HEK293 (cell line): ENCODE results near the gene FAM120A.

Source experiments
- CTCF ChIA-PET: fragments of 350-600 bp; formaldehyde crosslinking; extraction: SDS; loops from one replicate; lab custom pipeline; 2021; ENCODE audit warnings: antibody characterized with exemption; lab: Yijun Ruan, JAX
- POLR2A ChIA-PET: fragments of 300-600 bp; formaldehyde crosslinking; extraction: SDS; loops from one replicate; lab custom pipeline; 2020; ENCODE audit warnings: antibody characterized with exemption, inconsistent platforms; lab: Yijun Ruan, JAX
- H3K27ac ChIP-seq: fragments of 200-500 bp; sonication (Bioruptor generic); 2 replicates; pipeline ENCODE4 v1.5.1; 2014; ENCODE audit warnings: low read depth, low read length, control low read depth, inconsistent platforms; ENCODE audit errors: extremely low read depth
- H3K36me3 ChIP-seq, 2 experiments: fragments of 200-500 bp in 1 of 2; sonication (Bioruptor generic) in 1 of 2; 1 replicate in 1 of 2; 2 replicates in 1 of 2; pipeline ENCODE4 v1.5.1; 2014 to 2017; ENCODE audit warnings: inconsistent platforms in 2 of 2, low read length in 2 of 2; ENCODE audit not compliant: control insufficient read depth in 2 of 2, insufficient read depth in 1 of 2
- H3K4me1 ChIP-seq: fragments of 200-500 bp; sonication (Bioruptor generic); 2 replicates; pipeline ENCODE4 v1.5.1; 2014; ENCODE audit warnings: mild to moderate bottlenecking, low read length, inconsistent platforms; ENCODE audit not compliant: control insufficient read depth, insufficient read depth
- H3K4me3 ChIP-seq: 2 replicates; pipeline ENCODE4 v1.5.1; 2011; ENCODE audit warnings: low read depth, mild to moderate bottlenecking, control low read depth, low read length, moderate library complexity
- H3K9me3 ChIP-seq: fragments of 200-500 bp; sonication (Bioruptor generic); 2 replicates; pipeline ENCODE4 v1.5.1; 2014; ENCODE audit warnings: low read depth, low read length, inconsistent platforms; ENCODE audit not compliant: control insufficient read depth, insufficient read depth
- GLIS2 ChIP-seq: fragments of 450-650 bp; formaldehyde crosslinking; IDR thresholded peaks from 2 replicates; pipeline ENCODE4 v1.5.1; 2016; ENCODE audit warnings: missing biosample characterization, missing genetic modification characterization
- HIC1 ChIP-seq: fragments of 450-650 bp; formaldehyde crosslinking; IDR thresholded peaks from 2 replicates; pipeline ENCODE4 v1.5.1; 2016; ENCODE audit warnings: missing biosample characterization, missing genetic modification characterization
- HOXA7 ChIP-seq: sonication (generic); formaldehyde crosslinking; IDR thresholded peaks from 2 replicates; pipeline ENCODE4 v1.8.1; 2022; ENCODE audit warnings: missing genetic modification reagents, borderline replicate concordance
- OSR2 ChIP-seq: fragments of 450-650 bp; formaldehyde crosslinking; IDR thresholded peaks from 2 replicates; pipeline ENCODE4 v1.5.1; 2016; ENCODE audit warnings: missing biosample characterization, missing genetic modification characterization
- OVOL3 ChIP-seq: fragments of 450-650 bp; formaldehyde crosslinking; IDR thresholded peaks from 2 replicates; pipeline ENCODE4 v1.5.1; 2016; ENCODE audit warnings: missing biosample characterization, missing genetic modification characterization
- SETDB1 ChIP-seq: IDR thresholded peaks from one replicate; pipeline ENCODE4 v1.6.1; 2017; ENCODE audit warnings: mild to moderate bottlenecking, low read length, moderate library complexity, mixed read lengths; ENCODE audit not compliant: insufficient read length
- ZBTB17 ChIP-seq: fragments of 450-650 bp; formaldehyde crosslinking; IDR thresholded peaks from 2 replicates; pipeline ENCODE4 v1.5.1; 2016; ENCODE audit warnings: missing biosample characterization, missing genetic modification characterization
- ZBTB26 ChIP-seq: fragments of 450-650 bp; formaldehyde crosslinking; optimal IDR thresholded peaks from 2 replicates; pipeline ENCODE3; 2016; ENCODE audit warnings: missing biosample characterization, mild to moderate bottlenecking, missing genetic modification characterization
- ZBTB49 ChIP-seq: fragments of 450-650 bp; formaldehyde crosslinking; IDR thresholded peaks from 2 replicates; pipeline ENCODE4 v1.5.1; 2016; ENCODE audit warnings: missing biosample characterization, missing genetic modification characterization, low read depth
- ZEB2 ChIP-seq: fragments of 450-650 bp; formaldehyde crosslinking; IDR thresholded peaks from 2 replicates; pipeline ENCODE4 v1.5.1; 2016; ENCODE audit warnings: missing biosample characterization, missing genetic modification characterization
- ZFHX2 ChIP-seq: fragments of 450-650 bp; formaldehyde crosslinking; conservative IDR thresholded peaks from 2 replicates; pipeline ENCODE4 v1.5.1; 2016; ENCODE audit warnings: missing biosample characterization, missing genetic modification characterization
- ZFP3 ChIP-seq: fragments of 450-650 bp; formaldehyde crosslinking; IDR thresholded peaks from 2 replicates; pipeline ENCODE4 v1.5.1; 2016; ENCODE audit warnings: low read depth, missing biosample characterization, missing genetic modification characterization
- ZNF362 ChIP-seq: fragments of 450-650 bp; formaldehyde crosslinking; IDR thresholded peaks from 2 replicates; pipeline ENCODE4 v1.5.1; 2016; ENCODE audit warnings: missing biosample characterization, missing genetic modification characterization
- ZNF404 ChIP-seq: fragments of 450-650 bp; formaldehyde crosslinking; IDR thresholded peaks from 2 replicates; pipeline ENCODE4 v1.5.1; 2017; ENCODE audit warnings: missing biosample characterization, missing genetic modification characterization
- ZNF48 ChIP-seq: fragments of 450-650 bp; formaldehyde crosslinking; IDR thresholded peaks from 2 replicates; pipeline ENCODE4 v1.5.1; 2016; ENCODE audit warnings: missing biosample characterization, missing genetic modification characterization
- ZNF501 ChIP-seq: fragments of 450-650 bp; formaldehyde crosslinking; IDR thresholded peaks from 2 replicates; pipeline ENCODE4 v1.5.1; 2016; ENCODE audit warnings: missing biosample characterization, missing genetic modification characterization
- ZNF510 ChIP-seq: fragments of 450-650 bp; formaldehyde crosslinking; IDR thresholded peaks from 2 replicates; pipeline ENCODE4 v1.5.1; 2018; ENCODE audit warnings: mild to moderate bottlenecking, missing genetic modification characterization, missing biosample characterization; ENCODE audit not compliant: insufficient replicate concordance
- ZNF560 ChIP-seq: fragments of 450-650 bp; formaldehyde crosslinking; IDR thresholded peaks from 2 replicates; pipeline ENCODE4 v1.5.1; 2017; ENCODE audit warnings: missing biosample characterization, missing genetic modification characterization, borderline replicate concordance
- ZNF596 ChIP-seq: fragments of 450-650 bp; IDR thresholded peaks from 2 replicates; pipeline ENCODE4 v1.5.0; 2018; ENCODE audit warnings: missing biosample characterization, mild to moderate bottlenecking, missing genetic modification characterization, moderate library complexity
- ZNF600 ChIP-seq: fragments of 450-650 bp; formaldehyde crosslinking; IDR thresholded peaks from 2 replicates; pipeline ENCODE4 v1.5.1; 2016; ENCODE audit warnings: missing biosample characterization, missing genetic modification characterization
- ZNF654 ChIP-seq: fragments of 450-650 bp; formaldehyde crosslinking; IDR thresholded peaks from 2 replicates; pipeline ENCODE4 v1.5.1; 2016; ENCODE audit warnings: low read depth, missing biosample characterization, missing genetic modification characterization
- ZNF670 ChIP-seq: fragments of 450-650 bp; formaldehyde crosslinking; IDR thresholded peaks from 2 replicates; pipeline ENCODE4 v1.5.1; 2016; ENCODE audit warnings: missing biosample characterization, missing genetic modification characterization, low read depth
- ZNF776 ChIP-seq: fragments of 450-650 bp; formaldehyde crosslinking; IDR thresholded peaks from 2 replicates; pipeline ENCODE4 v1.5.0; 2017; ENCODE audit warnings: missing biosample characterization, missing genetic modification characterization, borderline replicate concordance
- ZNF785 ChIP-seq: fragments of 450-650 bp; formaldehyde crosslinking; IDR thresholded peaks from 2 replicates; pipeline ENCODE4 v1.5.1; 2016; ENCODE audit warnings: missing biosample characterization, missing genetic modification characterization
- ZNF830 ChIP-seq: fragments of 450-650 bp; IDR thresholded peaks from 2 replicates; pipeline ENCODE4 v1.5.0; 2018; ENCODE audit warnings: missing biosample characterization, missing genetic modification characterization, low read depth, mild to moderate bottlenecking, moderate library complexity
- ZSCAN30 ChIP-seq: fragments of 450-650 bp; IDR thresholded peaks from 2 replicates; pipeline ENCODE4 v1.5.1; 2018; ENCODE audit warnings: missing biosample characterization, mild to moderate bottlenecking, missing genetic modification characterization, moderate library complexity
- ZXDB ChIP-seq: fragments of 450-650 bp; formaldehyde crosslinking; IDR thresholded peaks from 2 replicates; pipeline ENCODE4 v1.5.1; 2016; ENCODE audit warnings: missing biosample characterization, missing genetic modification characterization

Gene FAM120A

DNA sequence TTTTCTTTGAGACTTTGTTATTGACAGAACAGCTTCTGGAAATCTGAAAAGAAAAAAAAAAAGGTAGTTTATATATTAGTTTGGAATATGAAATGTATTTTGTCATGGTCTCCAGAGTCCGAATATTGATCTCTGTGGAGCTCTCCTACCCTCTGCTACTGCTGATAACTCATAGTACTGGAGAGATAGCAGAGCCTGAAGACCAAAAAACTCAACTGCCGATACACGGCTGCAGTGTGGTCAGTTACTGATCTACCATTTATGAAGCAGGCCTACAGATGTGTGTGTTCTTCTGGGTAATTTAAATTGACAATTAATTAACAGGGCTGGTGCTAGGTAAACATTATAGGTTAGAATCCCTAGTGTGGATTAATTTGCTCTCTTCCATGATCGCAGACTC, 3.8 kb upstream of the FAM120A start:
- POLR2A ChIA-PET, result interaction anchor here (1.5 kb wide), 1 partner anchor 11 kb away, joined by 3 read pairs; no protein-coding TSS in a partner anchor
- TF ChIP-seq ZNF404 (no peak), ZNF596 (tag by site-specific recombination) (no peak), HOXA7 (CRISPR knock-in tag) (no peak), ZNF560 (tag by site-specific recombination) (no peak), ZNF654 (tag by site-specific recombination) (no peak), ZSCAN30 (tag by site-specific recombination) (no peak)
- no peak overlapping the region for H3K27ac ChIP-seq
- H3K36me3 ChIP-seq, result peaks cover 15 to 45% of the 10 kb centered on the region in 2 experiments; a peak in 2 of 3 replicates
- H3K4me1 ChIP-seq, result no peaks in the 10 kb centered on the region
- H3K4me3 ChIP-seq, result no peak overlapping the region
- CTCF ChIA-PET, result interaction anchor here (0.6 kb wide), 3 partner anchors 32 to 162 kb away, joined by 3 to 6 read pairs (median 5); no protein-coding TSS in a partner anchor
- H3K9me3 ChIP-seq, result no peaks in the 10 kb centered on the region

- peak overlapping the region; percentile 93 for H3K4me3 ChIP-seq
- H3K4me1 ChIP-seq, result peaks cover 5% of the 10 kb centered on the region; the same call in 1 of the 2 replicates
- CTCF ChIA-PET, result interaction anchor here (1.8 kb wide), 1 partner anchor 114 kb away, joined by 10 read pairs; no protein-coding TSS in a partner anchor
- peaks cover 15 to 36% of the 10 kb centered on the region in 2 experiments; a peak in 2 of 3 replicates for H3K36me3 ChIP-seq
- no peaks in the 10 kb centered on the region for H3K9me3 ChIP-seq
- POLR2A ChIA-PET, result interaction anchor here (0.6 to 2.4 kb wide), 4 partner anchors 12 to 114 kb away, joined by 3 to 14 read pairs (median 3); no protein-coding TSS in a partner anchor
- H3K27ac ChIP-seq, result peak overlapping the region; percentile 92
- TF ChIP-seq ZNF785 (no peak), OSR2 (no peak), ZBTB26 (peak; percentile 73), ZNF510 (no peak), ZBTB17 (tag by site-specific recombination) (peak; percentile 74), ZBTB49 (no peak), ZNF501 (0 out of 2 replicates have a peak, but pooled peaks have one; percentile 27), GLIS2 (tag by site-specific recombination) (0 out of 2 replicates have a peak, but pooled peaks have one; percentile 31), ZNF600 (tag by site-specific recombination) (peak; percentile 66), HIC1 (tag by site-specific recombination) (no peak), ZXDB (tag by site-specific recombination) (0 out of 2 replicates have a peak, but pooled peaks have one; percentile 28), ZNF670 (tag by site-specific recombination) (no peak), OVOL3 (tag by site-specific recombination) (no peak), ZNF362 (tag by site-specific recombination) (no peak), ZNF776 (no peak), ZNF830 (tag by site-specific recombination) (no peak), ZEB2 (tag by site-specific recombination) (peak; percentile 28; the same call in 1 of the 2 replicates), SETDB1 (no peak), ZNF48 (tag by site-specific recombination) (no peak), ZFP3 (no peak), ZFHX2 (tag by site-specific recombination) (peak; percentile 66)
Observed at GRCh38 chr9:93451849-93452709, 594 bp downstream of the FAM120A start.
